Measurements from ENCODE around the gene ABCC6. TPM values are rescaled to one million over a fixed set of nuclear protein-coding genes. Genes with fewer than 3 reads are reported as not detected.

ABCC6 gene
- total and polyA plus RNA-seq, 2 of the 4 experiments (the other 2 are of a cell fraction) = 0.36 to 1.3 TPM

GRCh38 chr16:16168431-16168830 lies 54.9 kb downstream of the ABCC6 start:
- H2AK5ac ChIP-seq (ENCODE audit: low read depth, low read length) = no peak overlapping the region
- no peaks in the 10 kb centered on the region for H3K9me3 ChIP-seq (ENCODE audit: control insufficient read depth, insufficient read depth, low read length)
- no peak overlapping the region for H3K4me2 ChIP-seq (ENCODE audit: low read depth, low read length)
- ATAC-seq (ENCODE audit: low read depth) = no peak
- H3K27me3 ChIP-seq (ENCODE audit: control insufficient read depth, insufficient read depth, low read length) = no peaks in the 10 kb centered on the region
- H3K14ac ChIP-seq (replicated peaks; ENCODE audit: low read depth, low read length) = no peak overlapping the region
- no peak overlapping the region for H3K9ac ChIP-seq (ENCODE audit: low read depth, low read length)
- WGBS, 2 experiments (ENCODE audit: extremely low coverage in 2 of 2, insufficient read length in 1 of 2) = 77% methylated on average over 9 of the region's 14 CpGs; no CpG with 5 or more reads in 1 of the 2 experiments
- H4K20me1 ChIP-seq (ENCODE audit: insufficient read depth, low read length) = no peaks in the 10 kb centered on the region
- H4K91ac ChIP-seq (ENCODE audit: insufficient read depth, low read depth, low read length) = no peak overlapping the region
- H3K36me3 ChIP-seq (ENCODE audit: control insufficient read depth, insufficient read depth, low read length) = no peaks in the 10 kb centered on the region; the same call in 1 of the 2 replicates
- H3K56ac ChIP-seq (ENCODE audit: extremely low read depth, insufficient read depth, low read length) = no peak overlapping the region
- H3K4ac ChIP-seq (ENCODE audit: low read depth, low read length) = no peak overlapping the region
- H4K8ac ChIP-seq (ENCODE audit: low read depth in 2 of 2, low read length in 2 of 2) = no peak overlapping the region
- H2BK120ac ChIP-seq (ENCODE audit: low read depth, low read length) = no peak overlapping the region
- H4K5ac ChIP-seq (ENCODE audit: low read depth, low read length) = no peak overlapping the region
- H2AFZ ChIP-seq (replicated peaks; ENCODE audit: low read length, poor library complexity) = no peak overlapping the region
- no peak overlapping the region for H3K4me3 ChIP-seq (ENCODE audit: insufficient read depth, low read depth, low read length)
- H3K4me1 ChIP-seq (ENCODE audit: control insufficient read depth, insufficient read depth, low read length) = no peaks in the 10 kb centered on the region
- CTCF ChIA-PET = interaction anchor here (0.6 kb wide), 1 partner anchor 346 kb away, joined by 5 read pairs; no protein-coding TSS in a partner anchor
- peaks cover 2% of the 10 kb centered on the region; the same call in 1 of the 2 replicates for H3K9me1 ChIP-seq (ENCODE audit: insufficient read depth, low read length)
- no peak overlapping the region for H3K18ac ChIP-seq (ENCODE audit: low read depth, low read length)
- TF ChIP-seq CTCF (conservative IDR thresholded peaks at IDR 0.05; ENCODE audit: low read depth, low read length) (no peak), RAD21 (IDR thresholded peaks at IDR 0.05; ENCODE audit: low read length) (no peak), MAFK (IDR thresholded peaks at IDR 0.05; ENCODE audit: low read depth, low read length) (no peak), ELK1 (IDR thresholded peaks at IDR 0.05; ENCODE audit: borderline replicate concordance, low read depth, low read length) (no peak), USF2 (IDR thresholded peaks at IDR 0.05; ENCODE audit: low read depth, low read length) (no peak), POLR2A (IDR thresholded peaks at IDR 0.05; ENCODE audit: low read depth, low read length) (no peak), FOS (IDR thresholded peaks at IDR 0.05; ENCODE audit: low read depth, low read length) (no peak), MAZ (IDR thresholded peaks at IDR 0.05; ENCODE audit: borderline replicate concordance, low read depth, low read length) (no peak), NFE2L2 (IDR thresholded peaks at IDR 0.05; ENCODE audit: low read depth, low read length) (no peak), MXI1 (IDR thresholded peaks at IDR 0.05; ENCODE audit: borderline replicate concordance, low read depth, low read length) (no peak), RFX5 (IDR thresholded peaks at IDR 0.05; ENCODE audit: low read depth, low read length) (no peak), SMC3 (IDR thresholded peaks at IDR 0.05; ENCODE audit: low read depth, low read length) (no peak), RCOR1 (IDR thresholded peaks at IDR 0.05; ENCODE audit: insufficient replicate concordance, low read length) (no peak), CHD1 (IDR thresholded peaks at IDR 0.05; ENCODE audit: low read depth, low read length) (no peak), BHLHE40 (IDR thresholded peaks at IDR 0.05; ENCODE audit: low read depth, low read length) (no peak), CEBPB (IDR thresholded peaks at IDR 0.05; ENCODE audit: low read depth, low read length) (no peak)
- no peaks in the 10 kb centered on the region for H3K79me1 ChIP-seq (ENCODE audit: low read depth in 1 of 2, low read length in 2 of 2)
- H2BK15ac ChIP-seq (ENCODE audit: low read depth, low read length) = no peak overlapping the region
- no peak overlapping the region for H2BK20ac ChIP-seq (ENCODE audit: low read depth, low read length)
- dilution Hi-C loops (cut with HindIII; ENCODE audit: low sequenced_read_pairs, unreplicated experiment) (no loop called here), in situ Hi-C loops (cut with MboI; ENCODE audit: low sequenced_read_pairs) (no loop called here), intact Hi-C loops (cut with micrococcal nuclease) (no loop called here)
- DNase-seq = no peak
- POLR2A ChIA-PET (ENCODE audit: unreplicated experiment) = no interaction called here
- no peak overlapping the region for H2BK5ac ChIP-seq (ENCODE audit: low read depth, low read length, poor library complexity, severe bottlenecking)
- no peak overlapping the region for H3K23ac ChIP-seq (ENCODE audit: low read depth, low read length)
- peak overlapping the region; percentile 16 for H2AK9ac ChIP-seq (replicated peaks; ENCODE audit: low read depth, low read length, poor library complexity)
- no TSS peak for BruUV-seq (replicated peaks)
- no peak overlapping the region for H3K27ac ChIP-seq (ENCODE audit: insufficient read depth, low read length)

All from IMR-90 (cell line).